Type B pancreatic cell (in vitro differentiated cells): ENCODE results near the gene MELK. TPM values are rescaled to one million over a fixed set of nuclear protein-coding genes. Genes with fewer than 3 reads are reported as not detected.

ENCODE experiments used
- DNase-seq: peaks from one replicate; pipeline ENCODE4 v3.0.0; 2021; ENCODE audit warnings: mixed read lengths; ENCODE audit not compliant: unreplicated experiment; ENCODE audit errors: extremely low spot score
- H3K27ac Mint-ChIP-seq: 2 replicates; pipeline ENCODE4 v1.8.0; 2021; ENCODE audit warnings: mild to moderate bottlenecking, mixed read lengths
- H3K27me3 Mint-ChIP-seq: 2 replicates; pipeline ENCODE4 v1.8.0; 2021; ENCODE audit warnings: mixed read lengths
- H3K36me3 Mint-ChIP-seq: 2 replicates; pipeline ENCODE4 v1.8.0; 2021; ENCODE audit warnings: mixed read lengths
- H3K4me1 Mint-ChIP-seq: one replicate; pipeline ENCODE4 v1.8.0; 2021; ENCODE audit warnings: mixed read lengths; ENCODE audit not compliant: unreplicated experiment
- H3K4me3 Mint-ChIP-seq: 2 replicates; pipeline ENCODE4 v1.8.0; 2021; ENCODE audit warnings: mild to moderate bottlenecking, mixed read lengths
- H3K9me3 Mint-ChIP-seq: 2 replicates; pipeline ENCODE4 v1.8.0; 2021; ENCODE audit warnings: mixed read lengths
- CTCF ChIP-seq: fragments of 200-600 bp; sonication (generic); conservative IDR thresholded peaks from 2 replicates; pipeline ENCODE4 v1.5.0; 2021; ENCODE audit warnings: antibody characterized with exemption, mild to moderate bottlenecking
- total RNA-seq: library from RNA; stranded (reverse); gene quantifications from 2 replicates; pipeline ENCODE4 v1.2.1, GENCODE V29; 2021; ENCODE audit warnings: low replicate concordance

The MELK gene
- total RNA-seq, 1 donor from 2014 or later, result 35.8 TPM

GRCh38 chr9:36691671-36692070 is 119.0 kb downstream of the MELK start:
- Mint-ChIP-seq H3K27ac (no peak overlapping the region), H3K36me3 (no peaks in the 10 kb centered on the region), H3K4me3 (no peak overlapping the region), H3K27me3 (peaks cover 7% of the 10 kb centered on the region), H3K4me1 (no peaks in the 10 kb centered on the region), H3K9me3 (no peaks in the 10 kb centered on the region)
- no peak for TF ChIP-seq CTCF
- no peak for DNase-seq

GRCh38 chr9:36698984-36699383 is 126.3 kb downstream of the MELK start:
- DNase-seq, result no peak
- no peak overlapping the region for H3K27ac Mint-ChIP-seq
- no peaks in the 10 kb centered on the region for H3K4me1 Mint-ChIP-seq
- TF ChIP-seq CTCF, result no peak
- no peak overlapping the region for H3K4me3 Mint-ChIP-seq
- H3K9me3 Mint-ChIP-seq, result peaks cover 11% of the 10 kb centered on the region
- peaks cover 32% of the 10 kb centered on the region for H3K27me3 Mint-ChIP-seq
- no peaks in the 10 kb centered on the region for H3K36me3 Mint-ChIP-seq

GRCh38 chr9:36704148-36704547 is 131.5 kb downstream of the MELK start:
- no peak for TF ChIP-seq CTCF
- DNase-seq, result no peak
- Mint-ChIP-seq H3K36me3 (no peaks in the 10 kb centered on the region), H3K27me3 (peaks cover 36% of the 10 kb centered on the region), H3K9me3 (peaks cover 5% of the 10 kb centered on the region), H3K27ac (no peak overlapping the region), H3K4me1 (no peaks in the 10 kb centered on the region), H3K4me3 (no peak overlapping the region)

GRCh38 chr9:36713515-36714490 is 141.1 kb downstream of the MELK start:
- Mint-ChIP-seq H3K9me3 (peaks cover 8% of the 10 kb centered on the region), H3K4me1 (peaks cover 3% of the 10 kb centered on the region), H3K27ac (no peak overlapping the region), H3K27me3 (peaks cover 54% of the 10 kb centered on the region), H3K36me3 (no peaks in the 10 kb centered on the region), H3K4me3 (no peak overlapping the region)
- no peak for TF ChIP-seq CTCF
- DNase-seq, result no peak

- H3K4me3 Mint-ChIP-seq, result no peak overlapping the region
- TF ChIP-seq CTCF, result no peak
- no peaks in the 10 kb centered on the region for H3K36me3 Mint-ChIP-seq
- H3K27me3 Mint-ChIP-seq, result peaks cover 52% of the 10 kb centered on the region
- DNase-seq, result no peak
- H3K4me1 Mint-ChIP-seq, result peaks cover 3% of the 10 kb centered on the region
- H3K27ac Mint-ChIP-seq, result no peak overlapping the region
- peaks cover 8% of the 10 kb centered on the region for H3K9me3 Mint-ChIP-seq
These were observed 143.8 kb downstream of the MELK start for GRCh38 chr9:36716496-36716895.
